ENCODE results near the gene FNDC3B.

DNA sequence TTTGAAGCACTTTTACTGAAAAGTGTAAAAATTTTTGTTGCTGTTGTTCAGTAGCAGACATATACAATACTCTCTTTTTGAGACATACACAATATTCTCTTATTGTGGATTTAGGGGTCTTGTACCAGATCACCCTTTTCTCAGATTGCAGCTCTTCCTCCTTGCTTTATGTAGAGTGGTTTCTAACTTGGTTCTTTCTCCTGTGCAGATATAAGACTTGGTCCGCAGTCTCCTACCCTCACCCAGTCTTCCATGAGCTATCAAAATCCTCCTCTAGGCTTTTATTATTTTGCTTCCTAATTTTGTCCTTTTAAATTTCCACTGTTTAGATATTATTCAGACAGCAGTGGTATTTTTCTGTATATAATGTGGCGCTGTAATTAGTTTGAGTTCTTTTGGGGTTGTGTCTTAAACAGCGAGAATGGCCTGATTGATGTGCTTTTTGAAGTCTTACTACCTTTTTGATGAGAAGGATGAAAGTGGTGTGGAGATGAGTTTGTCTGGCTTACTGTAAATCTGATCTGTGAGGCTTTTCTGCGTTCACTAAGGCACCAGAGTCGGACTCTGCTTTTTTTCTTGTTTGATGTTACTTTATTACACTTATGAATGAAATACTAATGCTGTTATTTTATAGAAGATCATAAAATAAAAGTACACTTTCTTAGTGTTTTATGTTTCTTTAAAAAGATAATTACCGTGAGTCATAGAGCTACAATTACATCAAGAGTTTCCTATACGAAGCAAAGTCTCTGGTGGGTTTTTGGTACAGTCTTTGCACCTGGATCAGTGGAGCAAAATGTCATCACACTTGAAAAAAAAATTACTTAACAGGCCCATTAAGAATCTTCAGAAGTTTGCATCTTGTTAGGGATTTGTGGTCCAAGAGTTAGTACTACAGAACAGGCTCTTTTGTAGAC is 27.8 kb downstream of the FNDC3B start:
- TF ChIP-seq, protein P1, sequence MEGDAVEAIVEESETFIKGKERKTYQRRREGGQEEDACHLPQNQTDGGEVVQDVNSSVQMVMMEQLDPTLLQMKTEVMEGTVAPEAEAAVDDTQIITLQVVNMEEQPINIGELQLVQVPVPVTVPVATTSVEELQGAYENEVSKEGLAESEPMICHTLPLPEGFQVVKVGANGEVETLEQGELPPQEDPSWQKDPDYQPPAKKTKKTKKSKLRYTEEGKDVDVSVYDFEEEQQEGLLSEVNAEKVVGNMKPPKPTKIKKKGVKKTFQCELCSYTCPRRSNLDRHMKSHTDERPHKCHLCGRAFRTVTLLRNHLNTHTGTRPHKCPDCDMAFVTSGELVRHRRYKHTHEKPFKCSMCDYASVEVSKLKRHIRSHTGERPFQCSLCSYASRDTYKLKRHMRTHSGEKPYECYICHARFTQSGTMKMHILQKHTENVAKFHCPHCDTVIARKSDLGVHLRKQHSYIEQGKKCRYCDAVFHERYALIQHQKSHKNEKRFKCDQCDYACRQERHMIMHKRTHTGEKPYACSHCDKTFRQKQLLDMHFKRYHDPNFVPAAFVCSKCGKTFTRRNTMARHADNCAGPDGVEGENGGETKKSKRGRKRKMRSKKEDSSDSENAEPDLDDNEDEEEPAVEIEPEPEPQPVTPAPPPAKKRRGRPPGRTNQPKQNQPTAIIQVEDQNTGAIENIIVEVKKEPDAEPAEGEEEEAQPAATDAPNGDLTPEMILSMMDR (IDR thresholded peaks at IDR 0.05): no peak
- no peak for TF ChIP-seq POLR2A (IDR thresholded peaks at IDR 0.05; ENCODE audit: low read length)
- TF ChIP-seq, protein P2, sequence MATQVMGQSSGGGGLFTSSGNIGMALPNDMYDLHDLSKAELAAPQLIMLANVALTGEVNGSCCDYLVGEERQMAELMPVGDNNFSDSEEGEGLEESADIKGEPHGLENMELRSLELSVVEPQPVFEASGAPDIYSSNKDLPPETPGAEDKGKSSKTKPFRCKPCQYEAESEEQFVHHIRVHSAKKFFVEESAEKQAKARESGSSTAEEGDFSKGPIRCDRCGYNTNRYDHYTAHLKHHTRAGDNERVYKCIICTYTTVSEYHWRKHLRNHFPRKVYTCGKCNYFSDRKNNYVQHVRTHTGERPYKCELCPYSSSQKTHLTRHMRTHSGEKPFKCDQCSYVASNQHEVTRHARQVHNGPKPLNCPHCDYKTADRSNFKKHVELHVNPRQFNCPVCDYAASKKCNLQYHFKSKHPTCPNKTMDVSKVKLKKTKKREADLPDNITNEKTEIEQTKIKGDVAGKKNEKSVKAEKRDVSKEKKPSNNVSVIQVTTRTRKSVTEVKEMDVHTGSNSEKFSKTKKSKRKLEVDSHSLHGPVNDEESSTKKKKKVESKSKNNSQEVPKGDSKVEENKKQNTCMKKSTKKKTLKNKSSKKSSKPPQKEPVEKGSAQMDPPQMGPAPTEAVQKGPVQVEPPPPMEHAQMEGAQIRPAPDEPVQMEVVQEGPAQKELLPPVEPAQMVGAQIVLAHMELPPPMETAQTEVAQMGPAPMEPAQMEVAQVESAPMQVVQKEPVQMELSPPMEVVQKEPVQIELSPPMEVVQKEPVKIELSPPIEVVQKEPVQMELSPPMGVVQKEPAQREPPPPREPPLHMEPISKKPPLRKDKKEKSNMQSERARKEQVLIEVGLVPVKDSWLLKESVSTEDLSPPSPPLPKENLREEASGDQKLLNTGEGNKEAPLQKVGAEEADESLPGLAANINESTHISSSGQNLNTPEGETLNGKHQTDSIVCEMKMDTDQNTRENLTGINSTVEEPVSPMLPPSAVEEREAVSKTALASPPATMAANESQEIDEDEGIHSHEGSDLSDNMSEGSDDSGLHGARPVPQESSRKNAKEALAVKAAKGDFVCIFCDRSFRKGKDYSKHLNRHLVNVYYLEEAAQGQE (IDR thresholded peaks at IDR 0.05): no peak
- no peak for TF ChIP-seq SMC3 (IDR thresholded peaks at IDR 0.05)
- TF ChIP-seq HOXB13 (CRISPR knock-in tag; IDR thresholded peaks at IDR 0.05; ENCODE audit: low read depth): no peak
- TF ChIP-seq MYC (IDR thresholded peaks at IDR 0.05; ENCODE audit: borderline replicate concordance, low read length): no peak
- TF ChIP-seq, protein P3, sequence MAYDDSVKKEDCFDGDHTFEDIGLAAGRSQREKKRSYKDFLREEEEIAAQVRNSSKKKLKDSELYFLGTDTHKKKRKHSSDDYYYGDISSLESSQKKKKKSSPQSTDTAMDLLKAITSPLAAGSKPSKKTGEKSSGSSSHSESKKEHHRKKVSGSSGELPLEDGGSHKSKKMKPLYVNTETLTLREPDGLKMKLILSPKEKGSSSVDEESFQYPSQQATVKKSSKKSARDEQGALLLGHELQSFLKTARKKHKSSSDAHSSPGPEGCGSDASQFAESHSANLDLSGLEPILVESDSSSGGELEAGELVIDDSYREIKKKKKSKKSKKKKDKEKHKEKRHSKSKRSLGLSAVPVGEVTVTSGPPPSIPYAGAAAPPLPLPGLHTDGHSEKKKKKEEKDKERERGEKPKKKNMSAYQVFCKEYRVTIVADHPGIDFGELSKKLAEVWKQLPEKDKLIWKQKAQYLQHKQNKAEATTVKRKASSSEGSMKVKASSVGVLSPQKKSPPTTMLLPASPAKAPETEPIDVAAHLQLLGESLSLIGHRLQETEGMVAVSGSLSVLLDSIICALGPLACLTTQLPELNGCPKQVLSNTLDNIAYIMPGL (CRISPR knock-in tag; IDR thresholded peaks at IDR 0.05; ENCODE audit: borderline replicate concordance): no peak

All from A549 (cell line).